ENCODE data around the gene FOS.

Gene FOS

GRCh38 chr14:75252254-75252837 lies 26.3 kb upstream of the FOS start:
- no peak for DNase-seq

GRCh38 chr14:75254381-75254822 lies 24.2 kb upstream of the FOS start:
- no peak for DNase-seq

- no peak for DNase-seq
These were observed 23.6 kb upstream of the FOS start for GRCh38 chr14:75254901-75255584.

- DNase-seq = no peak
These were observed 20.4 kb upstream of the FOS start for GRCh38 chr14:75258079-75258802.

GRCh38 chr14:75258803-75259509 lies 19.7 kb upstream of the FOS start:
- DNase-seq = peak; percentile 99

- DNase-seq = peak; percentile 85
These were observed 19.1 kb upstream of the FOS start for GRCh38 chr14:75259510-75259855.

GRCh38 chr14:75260025-75260763 lies 18.4 kb upstream of the FOS start:
- peak; percentile 65 for DNase-seq

- no peak for DNase-seq
These were observed 16.8 kb upstream of the FOS start for GRCh38 chr14:75261820-75262219.

- no peak for DNase-seq
These were observed 16.0 kb upstream of the FOS start for GRCh38 chr14:75262641-75263040.

- DNase-seq = no peak
These were observed 14.6 kb upstream of the FOS start for GRCh38 chr14:75264036-75264435.

- no peak for DNase-seq
These were observed 11.4 kb upstream of the FOS start for GRCh38 chr14:75267141-75267721.

GRCh38 chr14:75268633-75269550 lies 9.7 kb upstream of the FOS start:
- no peak for DNase-seq

- DNase-seq = no peak
These were observed 7.1 kb upstream of the FOS start for GRCh38 chr14:75271514-75271913.

- DNase-seq = peak; percentile 18
These were observed 5.2 kb upstream of the FOS start for GRCh38 chr14:75273272-75274049.

GRCh38 chr14:75274050-75274898 lies 4.4 kb upstream of the FOS start:
- DNase-seq = no peak

- DNase-seq = no peak
These were observed 3.6 kb upstream of the FOS start for GRCh38 chr14:75274899-75275569.

GRCh38 chr14:75275598-75275997 lies 3.0 kb upstream of the FOS start:
- DNase-seq = no peak

- DNase-seq = peak; percentile 74
These were observed 1.4 kb upstream of the FOS start for GRCh38 chr14:75277008-75277814.

All from NCI-H2171 treated with DMSO at 0.1 percent for 48 hours (cell line).